ENCODE measurements around the gene SLC17A7.

DNA sequence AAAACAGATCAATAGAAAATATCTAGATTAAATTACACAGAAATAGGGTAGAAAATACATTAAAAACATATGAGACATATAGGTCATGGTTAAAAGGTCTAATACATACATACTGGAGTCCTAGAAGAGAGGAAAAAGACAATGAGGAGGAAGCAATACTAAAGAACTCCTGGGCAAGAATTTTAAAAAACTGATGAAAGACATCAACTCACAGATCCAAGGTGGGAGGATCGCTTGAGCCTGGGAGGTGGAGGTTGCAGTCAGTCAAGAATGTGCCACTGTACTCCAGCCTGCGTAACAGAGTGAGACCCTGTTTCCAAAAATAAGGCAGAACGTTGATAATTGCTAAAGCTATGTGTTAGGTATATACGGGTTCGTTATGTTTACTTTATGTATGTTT, 58.7 kb downstream of the SLC17A7 start:
- TF ChIP-seq, protein P1, sequence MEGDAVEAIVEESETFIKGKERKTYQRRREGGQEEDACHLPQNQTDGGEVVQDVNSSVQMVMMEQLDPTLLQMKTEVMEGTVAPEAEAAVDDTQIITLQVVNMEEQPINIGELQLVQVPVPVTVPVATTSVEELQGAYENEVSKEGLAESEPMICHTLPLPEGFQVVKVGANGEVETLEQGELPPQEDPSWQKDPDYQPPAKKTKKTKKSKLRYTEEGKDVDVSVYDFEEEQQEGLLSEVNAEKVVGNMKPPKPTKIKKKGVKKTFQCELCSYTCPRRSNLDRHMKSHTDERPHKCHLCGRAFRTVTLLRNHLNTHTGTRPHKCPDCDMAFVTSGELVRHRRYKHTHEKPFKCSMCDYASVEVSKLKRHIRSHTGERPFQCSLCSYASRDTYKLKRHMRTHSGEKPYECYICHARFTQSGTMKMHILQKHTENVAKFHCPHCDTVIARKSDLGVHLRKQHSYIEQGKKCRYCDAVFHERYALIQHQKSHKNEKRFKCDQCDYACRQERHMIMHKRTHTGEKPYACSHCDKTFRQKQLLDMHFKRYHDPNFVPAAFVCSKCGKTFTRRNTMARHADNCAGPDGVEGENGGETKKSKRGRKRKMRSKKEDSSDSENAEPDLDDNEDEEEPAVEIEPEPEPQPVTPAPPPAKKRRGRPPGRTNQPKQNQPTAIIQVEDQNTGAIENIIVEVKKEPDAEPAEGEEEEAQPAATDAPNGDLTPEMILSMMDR (conservative IDR thresholded peaks at IDR 0.05): no peak
- no peak for TF ChIP-seq ZFX (IDR thresholded peaks at IDR 0.05)

Measured in C4-2B (cell line).